Measurements from ENCODE around the gene CDON. TPM values are rescaled to one million over a fixed set of nuclear protein-coding genes. Genes with fewer than 3 reads are reported as not detected.

Gene CDON
- total and polyA plus RNA-seq, 9 of the 15 experiments (the other 6 are each of a cell fraction or from before 2014, with no cell fraction given) = 0.08 to 0.64 (median 0.40) TPM

DNA sequence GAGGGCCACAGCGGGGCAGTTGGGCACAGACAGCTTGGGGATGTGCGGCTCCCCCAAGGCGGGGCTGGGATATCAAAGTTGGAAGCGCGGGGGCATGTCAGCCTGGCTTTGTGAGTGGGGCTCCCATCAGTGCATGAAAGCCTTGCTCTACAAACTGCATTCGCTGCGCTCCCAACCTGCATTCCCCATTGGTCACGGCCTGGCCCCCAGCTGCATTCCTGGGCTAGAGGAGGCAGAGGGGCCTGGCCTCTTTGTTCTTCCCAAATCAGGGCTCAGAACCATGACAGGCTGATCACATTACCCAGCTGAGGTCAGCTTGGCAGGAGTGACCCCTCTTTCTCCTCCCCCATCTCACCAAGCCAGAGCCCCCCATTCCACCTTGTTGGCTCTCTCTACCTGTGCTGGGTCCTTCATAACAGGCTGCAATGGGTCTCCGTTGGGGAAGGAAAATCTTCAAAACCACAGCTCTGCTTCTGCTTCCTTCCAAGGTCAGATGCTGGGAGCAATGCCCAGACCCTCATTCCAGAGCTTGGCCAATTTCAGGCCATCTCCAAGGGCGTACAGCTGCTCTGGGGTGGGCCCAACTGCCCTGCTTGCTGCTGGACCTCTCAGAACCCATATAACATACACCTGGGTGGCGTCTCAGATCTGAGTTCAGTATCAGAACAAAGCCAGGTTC lies 38.7 kb upstream of the CDON start:
- H3K36me3 ChIP-seq (ENCODE audit: control insufficient read depth, insufficient read depth, low read length) = no peaks in the 10 kb centered on the region
- H3K27me3 ChIP-seq (ENCODE audit: control insufficient read depth in 2 of 2, insufficient read depth in 2 of 2, low read length in 2 of 2) = peaks cover 44 to 75% of the 10 kb centered on the region in 2 experiments
- intact Hi-C loops (cut with micrococcal nuclease) = no loop called here
- no peaks in the 10 kb centered on the region for H3K79me2 ChIP-seq (ENCODE audit: control insufficient read depth, insufficient read depth, low read length)
- H4K20me1 ChIP-seq (replicated peaks; ENCODE audit: control insufficient read depth, insufficient read depth, low read length) = peaks cover 6% of the 10 kb centered on the region
- peaks cover 6 to 8% of the 10 kb centered on the region in 2 experiments; a peak in 4 of 5 replicates for H3K4me1 ChIP-seq (replicated peaks in 1 of 2; ENCODE audit: control insufficient read depth in 2 of 2, insufficient read depth in 2 of 2, low read length in 2 of 2)
- FAIRE-seq = no peak
- H2AFZ ChIP-seq (ENCODE audit: low read depth, low read length) = no peak overlapping the region
- H3K4me3 ChIP-seq = no peak overlapping the region
- no peaks in the 10 kb centered on the region for H3K9me1 ChIP-seq (ENCODE audit: control insufficient read depth, insufficient read depth, low read length)
- no peak overlapping the region for H3K4me2 ChIP-seq (ENCODE audit: insufficient read depth, low read length)
- TF ChIP-seq, protein P1, sequence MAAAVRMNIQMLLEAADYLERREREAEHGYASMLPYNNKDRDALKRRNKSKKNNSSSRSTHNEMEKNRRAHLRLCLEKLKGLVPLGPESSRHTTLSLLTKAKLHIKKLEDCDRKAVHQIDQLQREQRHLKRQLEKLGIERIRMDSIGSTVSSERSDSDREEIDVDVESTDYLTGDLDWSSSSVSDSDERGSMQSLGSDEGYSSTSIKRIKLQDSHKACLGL (CRISPR knock-in tag; IDR thresholded peaks at IDR 0.05; ENCODE audit: borderline replicate concordance, poor library complexity, severe bottlenecking) = no peak
- TF ChIP-seq, protein P2, sequence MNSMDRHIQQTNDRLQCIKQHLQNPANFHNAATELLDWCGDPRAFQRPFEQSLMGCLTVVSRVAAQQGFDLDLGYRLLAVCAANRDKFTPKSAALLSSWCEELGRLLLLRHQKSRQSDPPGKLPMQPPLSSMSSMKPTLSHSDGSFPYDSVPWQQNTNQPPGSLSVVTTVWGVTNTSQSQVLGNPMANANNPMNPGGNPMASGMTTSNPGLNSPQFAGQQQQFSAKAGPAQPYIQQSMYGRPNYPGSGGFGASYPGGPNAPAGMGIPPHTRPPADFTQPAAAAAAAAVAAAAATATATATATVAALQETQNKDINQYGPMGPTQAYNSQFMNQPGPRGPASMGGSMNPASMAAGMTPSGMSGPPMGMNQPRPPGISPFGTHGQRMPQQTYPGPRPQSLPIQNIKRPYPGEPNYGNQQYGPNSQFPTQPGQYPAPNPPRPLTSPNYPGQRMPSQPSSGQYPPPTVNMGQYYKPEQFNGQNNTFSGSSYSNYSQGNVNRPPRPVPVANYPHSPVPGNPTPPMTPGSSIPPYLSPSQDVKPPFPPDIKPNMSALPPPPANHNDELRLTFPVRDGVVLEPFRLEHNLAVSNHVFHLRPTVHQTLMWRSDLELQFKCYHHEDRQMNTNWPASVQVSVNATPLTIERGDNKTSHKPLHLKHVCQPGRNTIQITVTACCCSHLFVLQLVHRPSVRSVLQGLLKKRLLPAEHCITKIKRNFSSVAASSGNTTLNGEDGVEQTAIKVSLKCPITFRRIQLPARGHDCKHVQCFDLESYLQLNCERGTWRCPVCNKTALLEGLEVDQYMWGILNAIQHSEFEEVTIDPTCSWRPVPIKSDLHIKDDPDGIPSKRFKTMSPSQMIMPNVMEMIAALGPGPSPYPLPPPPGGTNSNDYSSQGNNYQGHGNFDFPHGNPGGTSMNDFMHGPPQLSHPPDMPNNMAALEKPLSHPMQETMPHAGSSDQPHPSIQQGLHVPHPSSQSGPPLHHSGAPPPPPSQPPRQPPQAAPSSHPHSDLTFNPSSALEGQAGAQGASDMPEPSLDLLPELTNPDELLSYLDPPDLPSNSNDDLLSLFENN (IDR thresholded peaks at IDR 0.05; ENCODE audit: low read depth in 2 of 2, low read length in 2 of 2) = no peak
- no peak for TF ChIP-seq ZNF444 (CRISPR knock-in tag; IDR thresholded peaks at IDR 0.05)
- TF ChIP-seq NR1H2 (CRISPR knock-in tag; IDR thresholded peaks at IDR 0.05) = no peak
- TF ChIP-seq SAP30 (IDR thresholded peaks at IDR 0.05; ENCODE audit: borderline replicate concordance, insufficient read depth, low read depth, low read length, poor library complexity, severe bottlenecking) = no peak
- TF ChIP-seq ZNF507 (tag; conservative IDR thresholded peaks at IDR 0.05) = no peak
- TF ChIP-seq ZNF217 (CRISPR knock-in tag; IDR thresholded peaks at IDR 0.05) = no peak
- TF ChIP-seq TAF15 (IDR thresholded peaks at IDR 0.05; ENCODE audit: low read depth, low read length) = no peak
- in situ Hi-C loops (cut with MboI) = no loop called here
- 2% methylated on average over 6 of the region's 11 CpGs for WGBS (ENCODE audit: insufficient coverage, low coverage, missing lambda C conversion rate)
- BruUV-seq (replicated peaks) = no TSS peak
- ChIA-PET CTCF (ENCODE audit: low intra/inter-chr PET ratio) (no interaction called here), POLR2A (interaction anchor here (0.9 kb wide), 1 partner anchor 16 kb away, joined by 3 read pairs; no protein-coding TSS in a partner anchor)
- DNase-seq (ENCODE audit: extremely low read depth in 1 of 4, low spot score in 3 of 4) = no peak
- no peak overlapping the region for H3K9ac ChIP-seq (ENCODE audit: insufficient read depth in 1 of 2, low read depth in 2 of 2, low read length in 2 of 2)
- ATAC-seq = no peak
- H3K27ac ChIP-seq (ENCODE audit: extremely low read depth, low read depth, low read length) = no peak overlapping the region
- H3K9me3 ChIP-seq (replicated peaks; ENCODE audit: control insufficient read depth, insufficient read depth, low read depth, low read length) = no peaks in the 10 kb centered on the region
